ENCODE measurements around the gene RILPL2.
"Not testable (repeated sequence)": the region's sequence is repeated elsewhere in the genome, so short reads cannot be mapped to it uniquely, and the experiment has no call there.

RILPL2 gene

DNA sequence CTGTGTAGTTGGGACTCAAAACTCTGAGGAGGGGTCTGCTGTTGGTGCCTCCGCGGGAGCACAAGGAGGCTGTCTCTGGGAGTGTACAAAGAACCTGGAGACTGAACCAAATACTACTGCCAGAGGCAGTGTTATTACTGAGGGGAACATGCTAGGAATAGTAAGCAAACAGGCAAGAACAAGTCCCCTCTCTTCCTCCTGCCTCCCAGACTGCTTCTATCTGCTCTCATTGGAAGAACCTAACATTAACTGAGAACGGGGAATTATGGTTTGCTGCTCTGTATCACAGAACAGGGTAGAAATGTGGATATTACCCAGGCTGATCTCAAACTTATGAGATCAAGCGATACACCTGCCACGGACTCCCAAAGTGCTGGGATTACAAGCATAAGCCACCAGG is 57.1 kb downstream of the RILPL2 start:
- no peak for DNase-seq

DNA sequence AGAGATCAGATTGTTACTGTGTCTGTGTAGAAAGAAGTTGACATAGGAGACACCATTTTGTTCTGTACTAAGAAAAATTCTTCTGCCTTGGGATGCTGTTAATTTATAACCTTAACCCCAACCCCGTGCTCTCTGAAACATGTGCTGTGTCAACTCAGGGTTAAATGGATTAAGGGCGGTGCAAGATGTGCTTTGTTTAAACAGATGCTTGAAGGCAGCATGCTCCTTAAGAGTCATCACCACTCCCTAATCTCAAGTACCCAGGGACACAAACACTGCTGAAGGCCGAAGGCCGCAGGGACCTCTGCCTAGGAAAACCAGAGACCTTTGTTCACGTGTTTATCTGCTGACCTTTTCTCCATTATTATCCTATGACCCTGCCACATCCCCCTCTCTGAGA is 64.1 kb downstream of the RILPL2 start:
- DNase-seq, result not testable (repeated sequence)

DNA sequence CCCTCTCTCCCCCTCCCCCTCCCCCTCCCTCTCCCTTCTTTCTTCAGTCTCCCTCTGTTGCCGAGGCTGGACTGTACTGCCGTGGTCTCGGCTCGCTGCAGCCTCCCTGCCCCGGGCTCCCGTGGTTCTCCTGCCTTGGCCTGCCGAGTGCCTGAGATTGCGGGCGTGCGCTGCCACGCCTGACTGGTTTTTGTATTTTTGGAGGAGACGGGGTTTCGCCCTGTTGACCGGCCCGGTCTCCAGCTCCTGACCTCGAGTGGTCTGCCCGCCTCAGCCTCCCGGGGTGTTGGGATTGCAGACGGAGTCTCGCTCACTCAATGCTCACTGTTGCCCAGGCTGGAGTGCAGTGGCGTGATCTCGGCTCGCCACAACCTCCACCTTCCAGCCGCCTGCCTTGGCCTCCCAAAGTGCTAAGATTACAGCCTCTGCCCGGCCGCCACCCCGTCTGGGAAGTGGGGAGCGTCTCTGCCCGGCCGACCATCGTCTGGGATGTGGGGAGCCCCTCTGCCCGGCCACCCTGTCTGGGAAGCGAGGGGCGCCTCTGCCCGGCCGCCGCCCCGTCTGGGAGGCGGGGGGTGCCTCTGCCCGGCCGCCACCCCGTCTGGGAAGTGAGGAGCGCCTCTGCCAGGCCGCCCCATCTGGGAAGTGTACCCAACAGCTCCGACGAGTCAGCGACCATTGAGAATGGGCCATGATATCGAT is 64.7 kb downstream of the RILPL2 start:
- not testable (repeated sequence) for DNase-seq

DNA sequence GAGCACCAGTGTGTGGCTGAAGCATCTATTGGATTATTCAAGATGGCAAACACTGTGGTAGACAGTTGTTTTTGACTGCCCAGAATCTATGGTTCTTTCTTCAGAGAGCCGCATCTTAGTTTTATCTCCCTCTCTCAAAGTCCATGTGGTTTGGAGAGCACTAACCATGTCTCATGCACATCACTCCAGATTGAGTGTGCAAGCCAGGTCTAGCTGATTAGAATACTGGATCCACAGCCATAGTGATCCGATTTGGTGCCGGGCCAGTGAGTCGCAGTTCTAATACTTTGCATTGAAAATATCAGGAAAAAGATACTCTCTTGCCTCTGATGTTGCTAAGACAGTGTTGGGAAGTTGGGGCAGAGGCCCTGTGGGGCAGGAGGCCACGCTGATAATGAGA is 67.3 kb downstream of the RILPL2 start:
- no peak for DNase-seq

DNA sequence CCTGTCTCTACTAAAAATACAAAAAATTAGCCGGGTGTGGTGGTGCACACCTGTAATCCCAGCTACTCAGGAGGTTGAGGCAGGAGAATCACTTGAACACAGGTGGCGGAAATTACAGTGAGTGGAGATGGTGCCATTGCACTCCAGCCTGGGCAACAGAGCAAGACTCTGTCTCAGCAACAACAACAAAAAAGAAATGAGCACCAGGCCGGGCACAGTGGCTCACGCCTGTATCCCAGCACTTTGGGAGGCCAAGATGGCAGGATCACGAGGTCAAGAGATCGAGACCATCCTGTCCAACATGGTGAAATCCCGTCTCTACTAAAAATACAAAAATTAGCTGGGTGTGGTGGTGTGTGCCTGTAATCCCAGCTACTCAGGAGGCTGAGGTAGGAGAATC is 68.1 kb downstream of the RILPL2 start:
- DNase-seq, result not testable (repeated sequence)

DNA sequence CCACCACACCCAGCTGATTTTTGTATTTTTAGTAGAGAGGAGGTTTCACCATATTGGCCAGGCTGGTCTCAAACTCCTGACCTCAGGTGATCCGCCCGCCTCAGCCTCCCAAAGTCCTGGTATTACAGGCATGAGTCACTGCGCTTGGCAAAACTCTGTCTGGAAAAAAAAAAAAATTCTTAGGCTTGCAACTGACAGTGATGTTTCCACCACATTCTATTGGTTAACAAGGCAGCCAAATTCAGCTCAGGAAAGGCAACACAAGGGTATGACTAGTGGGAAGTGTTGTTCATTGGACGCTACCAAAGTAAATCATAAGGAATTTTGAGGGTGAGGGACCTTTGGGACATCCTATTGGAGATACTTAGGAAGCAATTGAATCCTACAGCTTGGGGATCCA is 69.0 kb downstream of the RILPL2 start:
- DNase-seq, result no peak

All from CD4-positive, alpha-beta T cell treated with Interleukin-15 for 1 hour (primary cell).